Measurements from ENCODE around the gene CKAP4. TPM values are rescaled to one million over a fixed set of nuclear protein-coding genes. Genes with fewer than 3 reads are reported as not detected.

The CKAP4 gene
- total RNA-seq, 2 experiments from 2014 or later = 14.7 to 15.7 TPM

DNA sequence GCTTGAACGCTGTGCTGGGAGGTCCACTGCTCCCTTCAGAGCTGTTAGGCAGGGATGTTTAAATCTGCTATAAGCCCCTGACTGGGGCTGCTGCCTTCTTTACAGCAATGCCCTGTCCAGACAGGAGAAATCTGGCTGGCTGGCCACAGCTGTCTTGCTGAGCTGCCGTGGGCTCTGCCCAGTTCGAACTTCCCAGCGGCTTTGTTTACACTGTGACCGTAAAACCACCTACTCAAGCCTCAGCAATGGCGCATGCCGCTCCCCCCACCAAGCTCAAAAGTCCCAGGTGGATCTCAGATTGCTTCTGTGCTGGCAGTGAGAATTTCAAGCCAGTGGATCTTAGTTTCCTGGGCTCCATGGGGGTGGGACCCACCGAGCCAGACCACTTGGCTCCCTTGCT, 35.8 kb downstream of the CKAP4 start:
- ATAC-seq (ENCODE audit: poor library complexity) = no peak
- ChIA-PET CTCF (no interaction called here), POLR2A (no interaction called here)
- peaks cover 5 to 25% of the 10 kb centered on the region in 2 experiments for H3K27me3 ChIP-seq (ENCODE audit: control insufficient read depth in 1 of 2, insufficient read depth in 2 of 2, low read length in 2 of 2)
- no peaks in the 10 kb centered on the region for H3K36me3 ChIP-seq (ENCODE audit: insufficient read depth, low read length)
- no peak for DNase-seq
- H3K27ac ChIP-seq (ENCODE audit: low read depth in 1 of 2, low read length in 2 of 2) = no peak overlapping the region
- H3K4me3 ChIP-seq (ENCODE audit: low read length) = no peak overlapping the region
- no peaks in the 10 kb centered on the region for H3K4me1 Mint-ChIP-seq (ENCODE audit: low read depth)
- H3K4me1 ChIP-seq (ENCODE audit: insufficient read depth, low read length) = no peaks in the 10 kb centered on the region
- intact Hi-C loops (cut with DNase I, micrococcal nuclease) = no loop called here
- peaks cover 67% of the 10 kb centered on the region for H3K27me3 Mint-ChIP-seq
- H3K9me3 Mint-ChIP-seq = no peaks in the 10 kb centered on the region
- no peaks in the 10 kb centered on the region for H3K36me3 Mint-ChIP-seq (ENCODE audit: low read depth)
- H3K9me3 ChIP-seq (ENCODE audit: control insufficient read depth in 1 of 2, insufficient read depth in 1 of 2, low read length in 2 of 2) = no peaks in the 10 kb centered on the region
- TF ChIP-seq, protein P1, sequence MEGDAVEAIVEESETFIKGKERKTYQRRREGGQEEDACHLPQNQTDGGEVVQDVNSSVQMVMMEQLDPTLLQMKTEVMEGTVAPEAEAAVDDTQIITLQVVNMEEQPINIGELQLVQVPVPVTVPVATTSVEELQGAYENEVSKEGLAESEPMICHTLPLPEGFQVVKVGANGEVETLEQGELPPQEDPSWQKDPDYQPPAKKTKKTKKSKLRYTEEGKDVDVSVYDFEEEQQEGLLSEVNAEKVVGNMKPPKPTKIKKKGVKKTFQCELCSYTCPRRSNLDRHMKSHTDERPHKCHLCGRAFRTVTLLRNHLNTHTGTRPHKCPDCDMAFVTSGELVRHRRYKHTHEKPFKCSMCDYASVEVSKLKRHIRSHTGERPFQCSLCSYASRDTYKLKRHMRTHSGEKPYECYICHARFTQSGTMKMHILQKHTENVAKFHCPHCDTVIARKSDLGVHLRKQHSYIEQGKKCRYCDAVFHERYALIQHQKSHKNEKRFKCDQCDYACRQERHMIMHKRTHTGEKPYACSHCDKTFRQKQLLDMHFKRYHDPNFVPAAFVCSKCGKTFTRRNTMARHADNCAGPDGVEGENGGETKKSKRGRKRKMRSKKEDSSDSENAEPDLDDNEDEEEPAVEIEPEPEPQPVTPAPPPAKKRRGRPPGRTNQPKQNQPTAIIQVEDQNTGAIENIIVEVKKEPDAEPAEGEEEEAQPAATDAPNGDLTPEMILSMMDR (IDR thresholded peaks at IDR 0.05) = no peak
- H3K4me3 Mint-ChIP-seq = no peak overlapping the region
- H3K27ac Mint-ChIP-seq = no peak overlapping the region

DNA sequence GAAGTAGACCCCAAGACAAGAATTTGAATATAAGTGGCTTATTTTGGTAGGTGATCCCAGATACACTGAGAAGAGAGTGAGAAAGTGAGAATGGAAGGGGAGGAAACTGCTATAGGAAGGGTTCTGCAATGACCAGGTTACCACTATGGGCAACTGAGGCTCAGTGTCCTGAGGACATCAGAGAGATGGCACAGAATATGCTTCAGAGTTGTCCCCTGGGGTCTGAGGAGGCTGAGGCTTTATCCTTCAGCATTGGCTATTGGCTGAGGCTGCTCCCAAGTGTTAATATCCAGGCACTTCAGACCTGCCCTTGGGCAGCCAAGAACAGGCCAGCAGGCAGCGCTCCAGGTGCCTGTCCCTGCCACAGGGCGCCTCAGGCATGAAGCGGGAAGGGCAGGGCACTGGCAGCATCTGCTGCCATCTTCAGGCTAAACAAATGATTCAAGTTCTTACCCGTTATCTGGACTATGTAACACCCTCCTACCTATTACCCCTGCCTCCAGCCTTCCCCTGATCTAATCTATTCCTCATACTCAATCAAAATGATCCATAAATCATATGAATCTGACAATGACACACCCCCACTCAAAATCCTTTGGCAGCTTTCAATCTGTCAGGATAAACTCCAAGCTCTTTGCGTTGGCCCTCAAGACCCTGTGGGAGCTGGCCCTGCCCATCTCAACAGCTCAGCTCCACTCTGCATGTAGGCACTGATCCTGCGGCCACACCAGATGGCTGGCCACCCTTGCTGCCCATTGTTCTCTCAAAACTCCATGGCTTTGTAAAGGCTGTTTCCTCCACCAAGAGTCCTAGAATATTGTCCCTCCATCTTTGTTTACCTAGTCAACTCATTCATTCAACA, 42.4 kb downstream of the CKAP4 start:
- H3K9me3 ChIP-seq (ENCODE audit: control insufficient read depth in 1 of 2, insufficient read depth in 1 of 2, low read length in 2 of 2) = peaks cover 0 to 6% of the 10 kb centered on the region in 2 experiments
- no peak for ATAC-seq (ENCODE audit: poor library complexity)
- H3K36me3 ChIP-seq (ENCODE audit: insufficient read depth, low read length) = no peaks in the 10 kb centered on the region
- H3K27ac ChIP-seq (ENCODE audit: low read depth in 1 of 2, low read length in 2 of 2) = no peak overlapping the region
- Mint-ChIP-seq H3K27me3 (peaks cover 30% of the 10 kb centered on the region), H3K27ac (no peak overlapping the region), H3K4me3 (no peak overlapping the region), H3K9me3 (peaks cover 5% of the 10 kb centered on the region), H3K4me1 (ENCODE audit: low read depth) (no peaks in the 10 kb centered on the region), H3K36me3 (ENCODE audit: low read depth) (no peaks in the 10 kb centered on the region)
- no peaks in the 10 kb centered on the region for H3K27me3 ChIP-seq (ENCODE audit: control insufficient read depth in 1 of 2, insufficient read depth in 2 of 2, low read length in 2 of 2)
- DNase-seq = no peak
- H3K4me3 ChIP-seq (ENCODE audit: low read length) = no peak overlapping the region
- intact Hi-C loops (cut with DNase I, micrococcal nuclease) = no loop called here
- H3K4me1 ChIP-seq (ENCODE audit: insufficient read depth, low read length) = no peaks in the 10 kb centered on the region
- POLR2A ChIA-PET = no interaction called here
- CTCF ChIA-PET = no interaction called here
- TF ChIP-seq, protein P1 (IDR thresholded peaks at IDR 0.05) = no peak

DNA sequence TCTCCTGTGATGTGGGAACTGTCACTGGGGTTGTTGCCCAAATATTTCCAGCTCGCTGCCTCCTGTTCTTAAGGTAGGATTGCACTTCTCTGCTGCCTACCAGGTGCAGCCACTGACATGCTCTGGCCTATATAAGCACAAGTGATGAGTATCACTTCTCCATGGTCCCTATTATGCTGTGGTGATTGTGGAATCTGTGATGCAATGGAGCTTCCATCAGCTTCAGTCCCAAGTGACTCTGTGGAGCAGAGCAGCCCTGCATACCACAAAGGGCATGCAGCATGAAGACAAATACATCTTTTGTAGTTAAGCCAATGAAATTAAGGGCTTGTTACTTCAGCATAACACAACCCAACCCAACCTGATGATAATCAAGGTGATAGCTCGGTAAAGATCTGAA, 43.5 kb downstream of the CKAP4 start:
- no peak overlapping the region for H3K4me3 Mint-ChIP-seq
- no peaks in the 10 kb centered on the region for H3K4me1 Mint-ChIP-seq (ENCODE audit: low read depth)

More for the DNA sequence above, 43.5 kb downstream of the CKAP4 start:
- peaks cover 22% of the 10 kb centered on the region for H3K27me3 Mint-ChIP-seq
- H3K27ac Mint-ChIP-seq = no peak overlapping the region
- TF ChIP-seq, protein P1 (IDR thresholded peaks at IDR 0.05) = no peak
- Histone ChIP-seq H3K4me1 (ENCODE audit: insufficient read depth, low read length) (no peaks in the 10 kb centered on the region), H3K27ac (ENCODE audit: low read depth in 1 of 2, low read length in 2 of 2) (no peak overlapping the region), H3K36me3 (ENCODE audit: insufficient read depth, low read length) (no peaks in the 10 kb centered on the region), H3K27me3 (ENCODE audit: control insufficient read depth in 1 of 2, insufficient read depth in 2 of 2, low read length in 2 of 2) (no peaks in the 10 kb centered on the region), H3K4me3 (ENCODE audit: low read length) (no peak overlapping the region), H3K9me3 (ENCODE audit: control insufficient read depth in 1 of 2, insufficient read depth in 1 of 2, low read length in 2 of 2) (peaks cover 0 to 6% of the 10 kb centered on the region in 2 experiments)
- DNase-seq (no peak), ATAC-seq (ENCODE audit: poor library complexity) (no peak)
- no peaks in the 10 kb centered on the region for H3K36me3 Mint-ChIP-seq (ENCODE audit: low read depth)
- ChIA-PET CTCF (no interaction called here), POLR2A (no interaction called here)
- H3K9me3 Mint-ChIP-seq = peaks cover 5% of the 10 kb centered on the region
- intact Hi-C loops (cut with DNase I, micrococcal nuclease) = no loop called here

Data from CD4-positive, alpha-beta T cell (primary cell).